IPS-18a (cell line): Measurements from ENCODE around the gene HHIPL2.

ENCODE experiments used
- H3K27ac ChIP-seq: one replicate; pipeline ENCODE4 v1.5.1; 2013; ENCODE audit warnings: low read length
- H3K27me3 ChIP-seq: one replicate; pipeline ENCODE4 v1.6.1; 2013; ENCODE audit warnings: mild to moderate bottlenecking, low read length; ENCODE audit not compliant: control insufficient read depth, insufficient read depth
- H3K36me3 ChIP-seq: one replicate; pipeline ENCODE4 v1.6.1; 2013; ENCODE audit warnings: low read depth, low read length; ENCODE audit not compliant: control insufficient read depth
- H3K4me1 ChIP-seq: one replicate; pipeline ENCODE4 v1.6.1; 2013; ENCODE audit warnings: low read depth, low read length; ENCODE audit not compliant: control insufficient read depth
- H3K4me3 ChIP-seq: one replicate; pipeline ENCODE4 v1.5.1; 2013; ENCODE audit warnings: low read length
- H3K9ac ChIP-seq: one replicate; pipeline ENCODE4 v1.6.1; 2013; ENCODE audit warnings: mild to moderate bottlenecking, low read length, moderate library complexity
- H3K9me3 ChIP-seq: one replicate; pipeline ENCODE4 v1.6.1; 2013; ENCODE audit warnings: low read depth, low read length; ENCODE audit not compliant: control insufficient read depth

Gene HHIPL2

GRCh38 chr1:222547944-222548671, at the start of gene HHIPL2:
Gene HHIPL2 (minus strand): TSS chr1:222548104. CDS start chr1:222548044, 60 bp downstream.
- Histone ChIP-seq H3K36me3 (no peaks in the 10 kb centered on the region), H3K27ac (no peak within 1 kb of the TSS), H3K9ac (no peak within 1 kb of the TSS), H3K9me3 (no peaks in the 10 kb centered on the region), H3K4me1 (peaks cover 11% of the 10 kb centered on the region), H3K4me3 (no peak within 1 kb of the TSS), H3K27me3 (no peaks in the 10 kb centered on the region)

- no peaks in the 10 kb centered on the region for H3K36me3 ChIP-seq
- H3K27ac ChIP-seq = no peak overlapping the region
- no peak overlapping the region for H3K9ac ChIP-seq
- no peaks in the 10 kb centered on the region for H3K4me1 ChIP-seq
- no peaks in the 10 kb centered on the region for H3K9me3 ChIP-seq
- H3K4me3 ChIP-seq = no peak overlapping the region
- peaks cover 9% of the 10 kb centered on the region for H3K27me3 ChIP-seq
These were observed 48.8 kb upstream of the HHIPL2 start for GRCh38 chr1:222596696-222597095.

GRCh38 chr1:222594789-222595188, 46.9 kb upstream of the HHIPL2 start:
- no peak overlapping the region for H3K9ac ChIP-seq
- peaks cover 10% of the 10 kb centered on the region for H3K27me3 ChIP-seq
- H3K4me3 ChIP-seq = no peak overlapping the region
- no peaks in the 10 kb centered on the region for H3K9me3 ChIP-seq
- H3K27ac ChIP-seq = no peak overlapping the region
- H3K36me3 ChIP-seq = no peaks in the 10 kb centered on the region
- H3K4me1 ChIP-seq = no peaks in the 10 kb centered on the region

- peaks cover 3% of the 10 kb centered on the region for H3K4me1 ChIP-seq
- H3K4me3 ChIP-seq = no peak overlapping the region
- H3K9ac ChIP-seq = no peak overlapping the region
- H3K36me3 ChIP-seq = peaks cover 5% of the 10 kb centered on the region
- peaks cover 5% of the 10 kb centered on the region for H3K27me3 ChIP-seq
- H3K27ac ChIP-seq = no peak overlapping the region
- no peaks in the 10 kb centered on the region for H3K9me3 ChIP-seq
These were observed 44.3 kb upstream of the HHIPL2 start for GRCh38 chr1:222592171-222592570.

GRCh38 chr1:222589462-222590302, 41.8 kb upstream of the HHIPL2 start, which contains the start of gene TAF1A:
Gene TAF1A (minus strand): TSS chr1:222589933.
- Histone ChIP-seq H3K4me1 (peaks cover 3% of the 10 kb centered on the region), H3K9me3 (no peaks in the 10 kb centered on the region), H3K27me3 (peaks cover 5% of the 10 kb centered on the region), H3K36me3 (peaks cover 15% of the 10 kb centered on the region), H3K4me3 (peak within 1 kb of the TSS; percentile 91), H3K27ac (peak within 1 kb of the TSS; percentile 83), H3K9ac (peak within 1 kb of the TSS; percentile 85)

- Histone ChIP-seq H3K27me3 (peaks cover 5% of the 10 kb centered on the region), H3K9me3 (no peaks in the 10 kb centered on the region), H3K4me3 (peak overlapping the region; percentile 91), H3K36me3 (peaks cover 23% of the 10 kb centered on the region), H3K27ac (no peak overlapping the region), H3K9ac (no peak overlapping the region), H3K4me1 (peaks cover 3% of the 10 kb centered on the region)
These were observed 40.2 kb upstream of the HHIPL2 start for GRCh38 chr1:222588135-222588534.

GRCh38 chr1:222586842-222587241, 38.9 kb upstream of the HHIPL2 start:
- peaks cover 5% of the 10 kb centered on the region for H3K27me3 ChIP-seq
- peaks cover 3% of the 10 kb centered on the region for H3K4me1 ChIP-seq
- no peaks in the 10 kb centered on the region for H3K9me3 ChIP-seq
- H3K36me3 ChIP-seq = peaks cover 36% of the 10 kb centered on the region
- no peak overlapping the region for H3K9ac ChIP-seq
- no peak overlapping the region for H3K27ac ChIP-seq
- no peak overlapping the region for H3K4me3 ChIP-seq

- no peaks in the 10 kb centered on the region for H3K4me1 ChIP-seq
- H3K4me3 ChIP-seq = no peak overlapping the region
- H3K9me3 ChIP-seq = no peaks in the 10 kb centered on the region
- H3K36me3 ChIP-seq = peaks cover 36% of the 10 kb centered on the region
- no peak overlapping the region for H3K9ac ChIP-seq
- no peak overlapping the region for H3K27ac ChIP-seq
- H3K27me3 ChIP-seq = no peaks in the 10 kb centered on the region
These were observed 35.2 kb upstream of the HHIPL2 start for GRCh38 chr1:222583079-222583478.

GRCh38 chr1:222582099-222582774, 34.3 kb upstream of the HHIPL2 start:
- Histone ChIP-seq H3K9me3 (no peaks in the 10 kb centered on the region), H3K27me3 (no peaks in the 10 kb centered on the region), H3K27ac (no peak overlapping the region), H3K4me1 (no peaks in the 10 kb centered on the region), H3K36me3 (peaks cover 34% of the 10 kb centered on the region), H3K9ac (no peak overlapping the region), H3K4me3 (no peak overlapping the region)

GRCh38 chr1:222579316-222579715, 31.4 kb upstream of the HHIPL2 start:
- H3K27me3 ChIP-seq = no peaks in the 10 kb centered on the region
- no peak overlapping the region for H3K4me3 ChIP-seq
- H3K36me3 ChIP-seq = peaks cover 42% of the 10 kb centered on the region
- no peaks in the 10 kb centered on the region for H3K4me1 ChIP-seq
- H3K9me3 ChIP-seq = no peaks in the 10 kb centered on the region
- H3K27ac ChIP-seq = no peak overlapping the region
- H3K9ac ChIP-seq = no peak overlapping the region

- Histone ChIP-seq H3K9me3 (no peaks in the 10 kb centered on the region), H3K9ac (no peak overlapping the region), H3K4me3 (no peak overlapping the region), H3K4me1 (no peaks in the 10 kb centered on the region), H3K27me3 (no peaks in the 10 kb centered on the region), H3K36me3 (peaks cover 48% of the 10 kb centered on the region), H3K27ac (no peak overlapping the region)
These were observed 22.9 kb upstream of the HHIPL2 start for GRCh38 chr1:222570837-222571236.
